NCI-H187 treated with DMSO at 0.1 percent for 48 hours (cell line): Measurements from ENCODE around the gene HOXA2.

ENCODE experiments used
- DNase-seq: peaks from one replicate; lab custom pipeline; 2025; lab: John Stamatoyannopoulos, UW

Gene HOXA2

DNA sequence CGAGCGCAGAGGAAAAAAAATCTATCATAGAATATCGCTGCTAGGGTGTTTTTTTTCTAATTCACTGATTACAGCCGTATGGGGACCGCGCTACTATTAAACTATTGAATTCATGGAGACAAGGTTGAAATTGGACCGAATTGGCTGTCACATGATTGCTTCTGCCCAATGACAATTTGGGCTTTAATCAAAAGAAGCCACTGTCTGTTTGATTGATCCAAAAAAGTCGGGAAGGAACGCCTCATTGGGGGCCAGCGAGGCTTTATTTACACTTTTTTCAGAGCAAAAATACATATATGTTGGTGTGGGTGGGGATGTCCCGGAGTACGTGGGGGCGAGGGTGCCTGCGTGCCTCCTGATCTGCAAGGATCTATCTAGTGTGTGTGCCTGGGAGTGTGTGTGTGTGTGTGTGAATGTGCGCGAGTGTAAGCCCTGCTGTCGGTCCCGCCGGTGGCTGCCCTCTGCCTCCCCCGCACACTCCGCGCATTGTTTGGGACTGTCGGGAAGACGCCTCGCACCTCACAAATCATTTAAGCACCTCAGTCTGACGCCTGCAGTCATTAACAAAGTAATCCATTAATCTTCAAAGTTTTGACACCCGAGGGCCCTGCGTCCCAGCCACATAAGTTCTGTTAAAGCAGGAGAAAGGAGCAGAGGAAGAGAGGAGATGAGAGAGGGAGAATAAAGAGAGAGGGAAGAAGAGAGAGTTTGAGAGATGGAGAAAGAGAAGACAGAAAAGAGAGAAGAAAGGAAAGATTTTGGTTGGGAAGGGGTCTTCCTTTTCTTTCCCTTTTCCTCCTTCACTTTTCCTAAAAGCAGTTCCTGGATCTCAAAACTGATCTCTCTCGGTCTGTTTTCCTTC, at the start of gene HOXA2:
Gene HOXA2 (minus strand): TSS at position 103 of the 862 bp plus-strand sequence. CDS start 183 bp downstream, outside the sequence.
- no peak for DNase-seq

DNA sequence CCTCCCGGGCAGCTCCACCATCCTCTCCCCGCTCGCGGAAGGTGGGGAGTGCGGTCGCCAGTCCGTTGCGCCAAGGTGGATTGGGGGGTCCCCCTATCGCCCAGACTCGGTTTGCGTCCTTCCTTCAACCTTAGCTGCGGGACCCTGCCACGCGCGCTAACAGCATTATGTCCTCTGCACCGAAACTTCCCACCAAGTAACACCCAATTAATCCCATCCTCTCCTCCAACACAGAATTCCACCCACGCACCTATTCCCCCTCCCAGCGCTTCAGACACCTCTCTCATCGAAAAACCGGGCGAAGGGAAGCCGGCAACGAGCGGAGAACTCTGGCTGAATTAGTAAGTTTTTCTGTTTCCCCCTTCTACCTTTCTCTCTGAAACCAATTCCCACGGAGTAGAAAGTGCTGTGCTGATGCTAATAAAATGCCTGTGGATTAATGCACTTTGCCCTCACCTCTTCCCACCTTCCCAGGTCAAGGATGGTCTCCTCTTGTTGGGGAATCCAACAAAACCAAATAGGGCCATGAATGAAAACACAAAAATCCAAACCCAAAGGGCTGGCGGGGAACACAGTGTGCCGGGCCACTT, 49.0 kb upstream of the HOXA2 start:
- DNase-seq: no peak

DNA sequence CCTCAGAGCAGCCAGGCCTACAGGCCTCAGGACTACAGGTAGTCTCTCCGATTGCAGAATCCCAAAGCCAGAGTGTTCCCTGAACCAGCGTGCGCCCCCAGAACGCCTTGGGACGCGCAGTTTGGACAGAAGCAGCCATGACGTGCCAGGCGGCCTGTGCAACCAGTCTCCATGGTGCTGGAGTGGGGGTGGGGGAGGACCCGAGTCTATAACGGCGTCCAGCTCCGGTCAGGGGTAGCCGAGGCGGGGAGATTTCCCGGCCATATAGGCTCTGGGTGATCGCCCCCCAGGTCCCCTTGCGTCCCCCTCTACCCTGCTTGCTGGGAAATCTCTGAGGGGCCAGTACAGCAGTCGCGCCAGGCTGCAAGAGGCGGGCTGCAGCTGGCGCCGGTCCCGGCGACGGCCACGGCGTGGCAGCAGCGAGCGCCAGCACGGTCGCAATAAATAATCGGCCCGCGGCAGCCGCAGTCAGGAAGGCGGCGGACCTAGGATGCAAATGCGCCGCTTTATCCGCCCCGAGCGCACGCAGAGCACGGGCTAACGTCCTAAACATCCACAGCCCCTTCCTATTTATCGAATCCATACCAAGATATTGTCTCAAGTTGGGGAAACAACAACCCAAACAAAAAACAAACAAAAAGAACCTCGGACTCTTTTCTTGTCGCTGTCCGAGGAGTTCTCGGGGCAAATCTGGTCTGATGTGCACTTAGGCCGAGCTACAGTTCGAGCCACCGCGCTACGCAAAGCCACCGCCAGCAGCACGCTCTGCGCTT, 48.3 kb upstream of the HOXA2 start:
- no peak for DNase-seq

DNA sequence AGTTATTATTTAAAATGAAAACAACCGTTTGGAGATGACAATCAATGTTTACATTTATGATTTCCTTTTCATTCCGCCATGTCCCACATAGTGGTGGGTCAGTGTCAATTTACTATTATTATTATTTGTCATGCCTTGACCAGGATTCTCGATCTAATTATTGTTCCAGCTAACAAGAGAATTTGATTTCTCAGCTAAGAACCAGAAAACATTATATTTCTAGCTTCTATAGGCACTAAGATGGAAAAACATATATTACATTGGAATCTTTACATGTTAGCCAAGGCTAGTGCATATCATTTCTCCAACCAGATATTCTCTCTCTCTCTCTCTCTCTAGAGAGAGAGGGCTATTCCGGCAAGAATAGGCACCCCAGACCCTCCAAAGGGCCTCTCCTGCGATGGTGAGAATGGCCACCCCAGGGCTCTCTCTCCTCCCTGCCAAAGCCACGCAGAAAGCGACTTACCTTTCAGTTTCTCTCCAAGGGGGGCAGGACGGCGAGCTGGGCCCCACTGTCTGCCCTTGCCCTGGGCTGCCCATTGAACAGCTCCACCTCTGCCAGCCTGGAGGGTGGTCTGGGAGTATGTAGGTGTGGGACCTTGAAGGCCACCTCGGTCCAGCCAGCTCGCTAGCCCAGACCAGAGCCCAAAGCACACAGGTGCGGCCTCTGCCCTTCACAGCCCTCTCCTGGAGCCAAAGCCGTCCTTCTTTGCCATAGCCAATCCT, 47.5 kb upstream of the HOXA2 start:
- no peak for DNase-seq

DNA sequence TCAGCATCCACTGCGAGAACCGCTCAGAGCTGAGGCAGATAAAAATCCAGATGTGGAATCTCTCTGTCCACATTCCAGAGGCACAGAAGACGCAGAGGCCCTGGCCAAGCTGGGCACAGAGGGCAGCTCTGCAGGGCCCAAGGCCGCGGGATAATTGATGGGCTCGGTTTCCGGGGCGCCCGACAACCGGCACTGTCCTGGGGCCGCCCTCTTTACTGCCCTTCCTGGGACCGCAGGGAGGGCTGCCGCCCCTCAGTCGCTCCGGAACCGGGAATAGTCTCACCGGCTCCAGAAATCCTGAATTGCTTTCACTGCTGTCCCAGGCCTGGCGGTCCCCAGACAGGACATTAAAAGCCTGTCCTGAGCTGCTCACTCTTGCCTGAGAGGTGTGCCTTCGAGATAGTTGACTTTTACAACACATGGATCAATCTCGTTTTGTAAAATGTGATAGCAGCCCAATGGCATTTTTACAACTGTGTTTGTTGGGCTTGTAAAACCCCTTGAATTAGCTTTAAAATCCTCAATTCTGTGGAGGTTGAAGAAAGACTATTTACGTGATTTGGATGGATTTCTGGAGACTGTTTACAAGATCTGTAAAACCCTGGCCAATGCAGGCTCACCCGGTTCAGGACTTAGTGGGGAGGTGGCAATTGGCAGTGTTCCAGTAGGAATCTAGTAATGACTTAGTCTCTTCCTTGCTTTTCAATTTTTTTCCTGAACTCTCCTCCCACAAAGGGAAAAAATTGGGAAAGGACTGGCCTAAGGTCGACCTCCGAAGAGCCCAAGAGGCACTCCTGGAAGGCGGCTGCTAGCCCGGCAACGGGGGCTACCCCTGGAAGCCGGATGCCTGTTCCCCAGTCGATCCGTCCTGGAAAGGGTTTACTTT, 46.5 kb upstream of the HOXA2 start:
- no peak for DNase-seq

DNA sequence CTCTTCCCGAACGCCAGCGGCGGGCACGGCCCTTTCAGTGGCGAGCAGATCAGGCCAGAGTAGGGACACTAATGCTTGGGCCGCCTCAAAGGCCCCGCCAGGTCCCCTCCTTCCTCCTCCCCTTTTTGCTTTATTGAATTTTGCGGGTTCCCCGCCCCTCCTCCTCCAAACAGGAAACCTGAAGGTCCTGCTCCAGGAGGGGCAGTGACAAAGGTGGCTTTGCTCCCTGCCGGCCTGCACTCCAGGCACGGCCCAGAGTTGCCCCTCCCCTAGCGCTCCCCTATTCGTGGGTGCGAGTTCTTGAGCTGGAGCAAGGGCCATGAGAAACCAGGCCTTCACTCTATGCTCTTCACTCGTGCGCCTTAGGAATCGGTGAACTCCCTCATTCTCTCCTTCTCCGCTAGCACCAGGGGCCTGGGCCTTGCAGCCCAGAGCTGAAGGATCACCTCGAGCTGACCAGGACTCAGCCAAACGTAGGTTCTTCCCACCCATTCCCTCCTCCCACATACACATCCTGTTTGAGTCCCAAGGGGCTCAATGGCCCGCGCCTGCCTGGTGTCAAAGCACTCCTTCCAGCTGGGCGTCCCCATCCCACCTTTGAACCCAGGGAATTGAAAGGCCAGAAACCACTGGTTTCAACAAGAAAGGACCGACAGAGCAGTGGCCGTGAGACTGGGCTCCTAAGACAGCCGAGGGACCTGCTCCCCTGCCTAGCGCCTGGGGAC, 45.7 kb upstream of the HOXA2 start:
- DNase-seq: no peak

DNA sequence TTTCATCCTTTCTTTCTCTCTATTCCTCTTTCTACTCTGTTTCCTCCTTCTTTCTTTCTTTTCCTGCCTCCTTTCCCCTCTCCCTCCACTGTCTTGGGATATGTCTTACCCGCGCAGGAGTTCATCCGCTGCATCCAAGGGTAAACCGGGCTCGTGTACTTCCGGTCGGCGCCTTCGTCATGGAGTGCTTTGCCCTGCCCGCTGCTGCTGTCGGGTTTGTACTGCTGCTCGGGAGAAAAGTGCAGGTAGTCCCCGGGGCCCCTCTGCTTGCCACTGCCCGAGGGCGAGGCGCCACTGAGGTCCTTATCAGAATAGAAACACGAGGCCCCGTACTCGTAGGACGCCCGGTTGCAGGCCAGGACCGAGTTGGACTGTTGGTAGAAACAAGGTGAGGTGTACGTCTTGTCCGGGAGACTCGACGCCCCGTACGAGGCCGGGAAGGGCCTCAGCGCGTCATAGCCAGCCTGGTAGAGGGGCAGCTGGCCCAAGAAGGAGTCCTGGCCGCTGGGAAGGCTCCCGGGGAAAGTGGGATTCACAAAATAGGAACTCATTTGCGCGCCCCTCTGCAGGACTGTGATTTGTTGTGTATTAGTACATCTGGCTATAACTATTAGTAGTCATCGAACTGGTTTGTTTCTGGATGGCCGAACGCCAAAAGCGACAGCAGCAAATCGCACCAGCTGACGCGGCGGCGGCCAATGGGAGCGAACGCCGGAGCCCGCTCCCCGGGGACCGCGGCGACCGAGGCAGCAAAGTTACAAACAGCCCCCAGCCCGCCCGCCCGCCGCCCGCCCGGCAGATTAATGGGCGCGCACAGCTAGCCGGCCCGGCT, 44.9 kb upstream of the HOXA2 start, which contains the start of gene HOXA6:
Gene HOXA6 (minus strand): TSS at position 576 of the 832 bp plus-strand sequence. CDS start 25 bp downstream, at position 551.
- no peak for DNase-seq

DNA sequence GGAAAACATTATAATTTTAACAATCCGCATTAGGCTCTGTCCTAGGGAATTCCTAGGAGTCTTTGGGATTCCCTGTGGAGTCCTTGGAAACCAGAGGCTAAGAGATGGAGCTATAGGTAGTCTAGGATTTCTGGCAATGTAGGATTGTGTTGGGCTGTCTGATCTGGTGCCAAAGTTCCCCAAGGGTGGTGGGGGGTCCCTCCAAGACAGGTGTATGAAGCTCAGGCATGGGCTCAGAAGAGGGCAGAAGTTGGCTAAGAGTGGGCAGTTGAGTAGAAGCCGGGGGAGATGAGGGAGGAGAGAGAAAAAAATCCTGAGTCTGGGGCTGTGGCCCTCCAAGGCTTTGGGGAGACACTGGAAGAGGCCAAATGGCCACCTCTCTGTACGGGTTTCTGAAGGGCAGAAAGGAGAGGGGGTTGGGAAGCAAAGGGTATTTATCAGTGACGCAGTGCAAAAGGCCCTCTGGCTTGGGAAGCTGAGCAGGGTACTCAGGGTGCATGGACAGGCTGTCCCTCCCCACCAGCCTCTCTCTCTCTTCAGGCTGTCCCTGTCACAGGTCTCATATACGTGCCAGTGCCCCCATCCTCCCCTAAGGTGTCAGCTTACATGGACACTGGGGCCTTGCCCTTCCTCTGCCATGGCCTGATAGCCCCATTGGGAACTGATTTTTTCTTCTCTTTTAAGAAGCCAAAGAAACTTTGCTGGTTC, 44.2 kb upstream of the HOXA2 start:
- no peak for DNase-seq

DNA sequence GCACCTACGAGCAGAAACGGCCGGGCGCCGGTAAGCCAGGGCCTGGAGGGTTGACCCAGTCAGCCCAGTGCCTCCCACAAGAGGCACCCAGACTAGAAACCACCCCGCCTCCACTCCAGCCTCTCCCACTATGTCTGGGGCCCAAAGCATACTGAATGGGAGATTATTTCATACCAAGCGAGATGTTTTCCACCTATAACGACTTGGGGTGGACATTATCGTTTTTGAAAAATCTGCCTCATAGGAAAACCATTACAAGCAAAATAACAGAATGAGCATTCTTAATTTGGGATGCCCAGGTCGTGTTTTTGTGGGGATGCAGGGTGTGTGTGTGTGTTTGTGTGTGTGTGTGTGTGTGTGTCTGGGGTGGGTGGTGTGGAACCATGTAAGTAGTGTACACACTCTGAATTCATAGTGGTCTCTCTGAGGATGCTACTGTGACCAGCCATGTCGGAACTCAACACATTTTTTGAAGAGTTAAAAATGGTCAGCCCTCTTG, 43.5 kb upstream of the HOXA2 start:
- DNase-seq: no peak

DNA sequence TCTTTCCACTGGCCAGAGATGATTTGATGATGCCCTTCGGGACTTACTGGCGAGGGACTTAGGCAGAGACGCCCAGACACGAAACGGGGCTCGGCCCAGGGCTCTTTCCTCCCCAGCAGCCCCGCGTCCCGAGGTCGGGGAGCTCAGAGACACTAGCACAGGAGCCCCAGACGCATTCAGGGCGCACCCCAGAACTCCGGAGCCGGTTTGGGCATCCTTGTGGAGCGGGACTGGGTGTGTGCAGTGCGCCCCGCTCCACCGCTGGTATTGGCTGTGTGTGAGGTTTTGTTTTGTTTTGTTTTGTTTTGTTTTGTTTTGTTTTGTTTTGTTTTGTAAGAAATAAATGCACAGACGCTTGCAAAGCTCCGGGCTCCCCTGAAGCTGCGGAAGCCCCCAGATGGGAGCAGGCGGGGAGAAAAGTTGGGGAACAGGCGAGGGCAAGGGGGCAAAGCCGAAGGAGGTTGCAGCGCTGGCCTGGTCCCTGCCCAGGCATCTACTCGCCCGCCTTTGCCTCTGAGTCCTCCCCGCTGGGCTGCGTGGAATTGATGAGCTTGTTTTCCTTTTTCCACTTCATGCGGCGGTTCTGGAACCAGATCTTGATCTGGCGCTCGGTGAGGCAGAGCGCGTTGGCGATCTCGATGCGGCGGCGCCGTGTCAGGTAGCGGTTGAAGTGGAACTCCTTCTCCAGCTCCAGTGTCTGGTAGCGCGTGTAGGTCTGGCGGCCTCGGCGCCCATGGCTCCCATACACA, 42.9 kb upstream of the HOXA2 start:
- no peak for DNase-seq

DNA sequence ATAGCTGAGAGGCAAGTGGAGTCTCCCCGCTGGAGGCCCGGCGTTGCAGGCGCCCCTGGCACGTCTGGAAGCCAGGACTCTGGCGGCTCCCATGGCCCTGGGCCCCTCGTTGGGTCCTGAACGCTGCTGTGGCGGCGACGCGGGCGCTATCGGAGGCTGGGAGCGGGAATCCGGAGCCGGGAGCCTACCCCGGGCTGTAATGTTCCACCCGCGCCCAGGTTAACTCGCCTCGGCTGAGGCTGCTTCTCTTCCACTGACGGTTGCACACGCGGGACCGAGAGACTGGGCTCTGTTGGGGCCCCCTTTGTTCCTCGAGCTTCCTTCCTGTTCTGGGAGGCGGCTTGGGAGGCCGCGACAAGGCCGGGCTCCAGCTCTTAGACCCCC, 42.3 kb upstream of the HOXA2 start:
- DNase-seq: no peak

DNA sequence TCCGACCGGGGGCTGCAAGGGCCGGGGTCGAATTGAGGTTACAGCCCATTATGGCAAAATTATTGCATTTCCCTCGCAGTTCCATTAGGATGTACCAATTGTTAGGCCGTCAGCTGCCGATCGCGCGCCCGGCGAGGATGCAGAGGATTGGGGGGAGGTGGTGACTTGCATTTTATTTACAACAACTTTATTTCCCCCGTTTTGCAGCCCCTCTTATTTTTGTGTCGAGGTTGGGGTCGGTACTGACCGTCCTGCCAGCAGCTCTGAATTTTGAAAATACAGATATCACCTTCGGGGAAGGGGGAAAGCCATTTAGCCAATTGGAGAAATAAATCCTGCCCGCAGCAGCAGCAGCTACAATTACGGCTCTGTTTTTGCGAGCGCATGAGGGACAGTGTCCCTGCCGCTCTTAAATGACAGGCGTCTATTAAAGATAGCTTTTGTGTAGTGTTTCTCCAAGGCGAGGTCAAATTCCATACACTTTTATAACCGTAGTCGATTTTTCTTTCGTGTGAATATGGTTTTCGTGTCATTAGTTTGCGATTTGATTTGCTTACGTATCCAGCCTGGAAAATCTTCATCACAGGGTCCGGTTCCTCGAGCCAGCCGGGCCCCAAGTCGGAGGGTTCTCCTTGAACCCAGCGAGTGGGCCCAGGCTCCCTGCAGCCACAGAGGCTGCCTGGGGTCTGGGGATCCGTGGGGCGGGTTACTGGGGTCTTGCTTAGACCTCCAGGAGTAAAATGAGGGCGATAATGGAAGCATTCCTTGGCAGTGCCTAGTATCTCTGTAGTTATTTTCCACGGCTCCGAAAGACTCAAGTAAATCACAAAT, 41.7 kb upstream of the HOXA2 start:
- no peak for DNase-seq

DNA sequence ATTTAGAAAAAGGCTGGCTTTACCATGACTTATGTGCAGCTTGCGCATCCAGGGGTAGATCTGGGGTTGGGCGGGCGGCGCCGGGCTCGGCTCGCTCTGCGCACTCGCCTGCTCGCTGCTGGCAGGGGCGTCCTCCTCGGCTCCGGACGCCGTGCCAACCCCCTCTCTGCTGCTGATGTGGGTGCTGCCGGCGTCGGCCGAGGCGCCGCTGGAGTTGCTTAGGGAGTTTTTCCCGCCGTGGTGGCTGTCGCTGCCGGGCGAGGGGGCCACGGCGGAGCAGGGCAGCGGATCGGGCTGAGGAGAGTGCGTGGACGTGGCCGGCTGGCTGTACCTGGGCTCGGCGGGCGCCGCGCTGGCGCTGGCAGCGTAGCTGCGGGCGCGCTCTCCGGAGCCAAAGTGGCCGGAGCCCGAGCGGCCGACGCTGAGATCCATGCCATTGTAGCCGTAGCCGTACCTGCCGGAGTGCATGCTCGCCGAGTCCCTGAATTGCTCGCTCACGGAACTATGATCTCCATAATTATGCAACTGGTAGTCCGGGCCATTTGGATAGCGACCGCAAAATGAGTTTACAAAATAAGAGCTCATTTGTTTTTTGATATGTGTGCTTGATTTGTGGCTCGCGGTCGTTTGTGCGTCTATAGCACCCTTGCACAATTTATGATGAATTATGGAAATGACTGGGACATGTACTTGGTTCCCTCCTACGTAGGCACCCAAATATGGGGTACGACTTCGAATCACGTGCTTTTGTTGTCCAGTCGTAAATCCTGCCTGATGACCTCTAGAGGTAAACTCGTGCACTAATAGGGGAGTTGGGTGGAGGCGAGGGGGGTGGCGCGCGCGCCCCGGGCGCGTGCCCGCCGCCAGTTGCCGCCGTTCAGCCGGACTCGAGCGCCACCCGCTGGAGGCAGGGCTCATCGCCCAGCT, 40.8 kb upstream of the HOXA2 start, which contains the start of gene HOXA5:
Gene HOXA5 (minus strand): TSS at position 659 of the 927 bp plus-strand sequence. CDS start 74 bp downstream, at position 585.
- no peak for DNase-seq

DNA sequence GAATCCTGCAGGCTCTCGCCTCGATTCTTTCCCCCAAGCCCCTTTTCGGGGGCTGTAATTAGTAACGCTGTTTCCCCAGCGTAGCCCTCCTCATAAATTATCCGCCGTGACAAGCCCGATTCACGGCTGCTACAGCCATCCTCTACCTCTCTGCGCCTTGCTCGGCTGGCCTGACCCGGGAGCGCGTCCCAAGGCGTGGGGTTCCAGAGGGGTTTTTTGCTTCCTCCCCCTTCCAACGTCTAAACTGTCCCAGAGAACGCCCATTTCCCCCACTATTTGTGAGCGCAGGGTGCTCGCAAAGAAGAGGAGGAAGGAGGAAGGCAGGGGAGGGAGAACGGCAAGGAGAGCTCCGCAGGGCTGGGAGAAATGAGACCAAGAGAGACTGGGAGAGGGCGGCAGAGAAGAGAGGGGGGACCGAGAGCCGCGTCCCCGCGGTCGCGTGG, 40.1 kb upstream of the HOXA2 start:
- DNase-seq: no peak

DNA sequence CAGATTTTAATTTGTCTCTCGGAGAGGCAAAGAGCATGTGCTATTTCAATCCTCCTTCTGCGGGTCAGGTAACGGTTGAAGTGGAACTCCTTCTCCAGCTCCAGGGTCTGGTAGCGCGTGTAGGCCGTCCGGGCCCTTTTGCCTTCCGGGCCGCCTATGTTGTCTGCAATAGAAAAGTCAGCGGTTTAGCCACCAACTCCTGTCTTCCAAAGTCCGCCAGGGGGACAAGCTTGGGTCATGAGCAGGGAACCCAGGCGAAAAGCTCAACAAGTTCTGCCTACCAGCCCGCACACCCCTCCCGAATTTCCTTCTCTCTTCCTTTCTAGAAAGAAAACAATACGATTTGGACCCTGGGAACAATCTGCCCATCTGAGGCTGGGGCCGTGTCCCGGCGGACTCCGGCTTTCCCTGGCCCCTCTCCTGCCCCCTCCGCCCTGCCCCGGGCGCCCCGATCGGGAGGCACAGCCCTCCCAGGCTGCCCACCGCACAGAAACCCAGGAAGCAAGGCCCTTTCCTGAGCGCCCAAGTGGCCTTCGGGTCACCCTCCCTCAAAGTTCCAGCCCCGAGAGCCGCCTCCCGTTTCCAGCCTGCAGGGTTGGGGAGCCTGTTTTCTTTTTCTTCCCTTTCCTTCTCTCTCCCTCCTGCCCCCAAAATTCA, 39.6 kb upstream of the HOXA2 start:
- DNase-seq: no peak
